Tibial nerve (tissue), 4 donors: ENCODE measurements around the gene SPRED3.

Experiments
- EP300 ChIP-seq, 2 donors: sonication (generic); formaldehyde crosslinking; IDR thresholded peaks; one replicate each; pipeline ENCODE4 v1.6.1; 2017; ENCODE audit warnings: antibody characterized with exemption in 2 of 2, mild to moderate bottlenecking in 1 of 2
- POLR2A ChIP-seq, 2 donors: fragments of 450-650 bp; IDR thresholded peaks; one replicate each; pipeline ENCODE4 v1.6.1; 2017; ENCODE audit warnings: antibody characterized with exemption in 2 of 2, mild to moderate bottlenecking in 2 of 2, moderate library complexity in 2 of 2
- TF ChIP-seq, protein P1 (sequence below), 5 experiments: fragments of 200-600 bp in 3 of 5; fragments of 450-650 bp in 2 of 5; sonication (generic) in 3 of 5; IDR thresholded peaks; one replicate each; pipeline ENCODE4 v1.5.1; 2016 to 2019; ENCODE audit warnings: antibody characterized with exemption in 5 of 5, mild to moderate bottlenecking in 3 of 5, moderate library complexity in 2 of 5

DNA sequence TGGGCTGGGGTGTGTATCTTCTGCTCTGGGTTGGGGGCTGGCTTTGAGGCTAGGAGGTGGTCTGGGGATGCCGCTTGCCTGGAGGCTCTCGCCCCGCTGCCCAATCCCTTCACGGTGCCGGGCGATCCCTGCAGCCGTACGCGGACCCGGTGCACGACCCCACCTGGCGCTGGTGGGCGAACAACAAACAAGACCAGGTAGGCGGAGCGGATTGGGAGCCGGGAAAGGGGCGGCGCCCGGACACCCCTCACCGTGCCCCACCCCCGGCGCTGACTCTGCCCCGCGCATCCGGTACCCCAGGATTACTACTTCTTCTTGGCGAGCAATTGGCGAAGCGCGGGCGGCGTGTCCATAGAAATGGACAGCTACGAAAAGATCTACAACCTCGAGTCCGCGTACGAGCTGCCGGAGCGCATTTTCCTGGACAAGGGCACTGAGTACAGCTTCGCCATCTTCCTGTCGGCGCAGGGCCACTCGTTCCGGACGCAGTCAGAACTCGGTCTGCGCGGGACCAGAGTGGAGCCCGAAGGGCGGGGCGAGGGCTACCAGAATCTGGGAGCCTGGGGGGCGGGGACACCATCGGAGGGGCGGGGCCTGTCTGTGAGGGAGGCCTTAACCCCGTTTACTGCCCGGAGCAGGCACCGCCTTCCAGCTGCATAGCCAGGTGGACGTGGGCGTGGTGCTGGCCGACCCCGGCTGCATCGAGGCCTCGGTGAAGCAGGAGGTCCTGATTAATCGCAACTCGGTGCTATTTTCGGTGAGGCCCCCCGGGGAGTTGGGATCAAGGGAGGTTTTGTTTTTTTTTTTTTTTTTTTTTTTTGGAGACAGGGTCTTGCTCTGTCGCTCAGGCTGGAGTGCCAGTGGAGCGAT is 26.2 kb upstream of the SPRED3 start:
- TF ChIP-seq, protein P1, sequence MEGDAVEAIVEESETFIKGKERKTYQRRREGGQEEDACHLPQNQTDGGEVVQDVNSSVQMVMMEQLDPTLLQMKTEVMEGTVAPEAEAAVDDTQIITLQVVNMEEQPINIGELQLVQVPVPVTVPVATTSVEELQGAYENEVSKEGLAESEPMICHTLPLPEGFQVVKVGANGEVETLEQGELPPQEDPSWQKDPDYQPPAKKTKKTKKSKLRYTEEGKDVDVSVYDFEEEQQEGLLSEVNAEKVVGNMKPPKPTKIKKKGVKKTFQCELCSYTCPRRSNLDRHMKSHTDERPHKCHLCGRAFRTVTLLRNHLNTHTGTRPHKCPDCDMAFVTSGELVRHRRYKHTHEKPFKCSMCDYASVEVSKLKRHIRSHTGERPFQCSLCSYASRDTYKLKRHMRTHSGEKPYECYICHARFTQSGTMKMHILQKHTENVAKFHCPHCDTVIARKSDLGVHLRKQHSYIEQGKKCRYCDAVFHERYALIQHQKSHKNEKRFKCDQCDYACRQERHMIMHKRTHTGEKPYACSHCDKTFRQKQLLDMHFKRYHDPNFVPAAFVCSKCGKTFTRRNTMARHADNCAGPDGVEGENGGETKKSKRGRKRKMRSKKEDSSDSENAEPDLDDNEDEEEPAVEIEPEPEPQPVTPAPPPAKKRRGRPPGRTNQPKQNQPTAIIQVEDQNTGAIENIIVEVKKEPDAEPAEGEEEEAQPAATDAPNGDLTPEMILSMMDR (IDR thresholded peaks at IDR 0.05) = no peak
- TF ChIP-seq EP300 (IDR thresholded peaks at IDR 0.05) = no peak
- TF ChIP-seq POLR2A (IDR thresholded peaks at IDR 0.05) = no peak
